ENCODE measurements around the gene OR13G1.
"Not testable (repeated sequence)": the region's sequence is repeated elsewhere in the genome, so short reads cannot be mapped to it uniquely, and the experiment has no call there.

Gene OR13G1, protein sequence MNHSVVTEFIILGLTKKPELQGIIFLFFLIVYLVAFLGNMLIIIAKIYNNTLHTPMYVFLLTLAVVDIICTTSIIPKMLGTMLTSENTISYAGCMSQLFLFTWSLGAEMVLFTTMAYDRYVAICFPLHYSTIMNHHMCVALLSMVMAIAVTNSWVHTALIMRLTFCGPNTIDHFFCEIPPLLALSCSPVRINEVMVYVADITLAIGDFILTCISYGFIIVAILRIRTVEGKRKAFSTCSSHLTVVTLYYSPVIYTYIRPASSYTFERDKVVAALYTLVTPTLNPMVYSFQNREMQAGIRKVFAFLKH

GRCh38 chr1:247679639-247680038 lies at the start of gene OR13G1:
Gene OR13G1 (minus strand): TSS chr1:247679739. CDS start chr1:247673041, 6,698 bp downstream.
- no peak for DNase-seq (ENCODE audit: low read depth in 3 of 3)

DNA sequence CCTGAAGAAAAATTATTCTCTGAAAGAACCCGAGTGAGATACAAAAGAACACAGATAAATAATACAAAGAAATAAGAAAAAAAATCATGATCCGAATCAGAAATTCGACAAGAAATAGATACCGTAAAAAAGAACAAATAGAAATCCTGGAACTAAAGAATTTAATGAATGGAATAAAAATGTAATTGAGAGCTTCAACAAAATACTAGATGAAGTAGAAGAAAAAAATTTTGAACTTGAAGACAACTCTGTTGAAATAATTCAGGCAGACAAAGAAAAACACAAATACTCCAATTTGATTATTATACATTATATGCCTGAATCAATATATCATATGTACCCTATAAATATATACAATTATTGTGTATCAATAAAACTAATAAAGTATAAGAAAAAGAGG lies 41.7 kb upstream of the OR13G1 start:
- DNase-seq (ENCODE audit: low read depth in 3 of 3): no peak

DNA sequence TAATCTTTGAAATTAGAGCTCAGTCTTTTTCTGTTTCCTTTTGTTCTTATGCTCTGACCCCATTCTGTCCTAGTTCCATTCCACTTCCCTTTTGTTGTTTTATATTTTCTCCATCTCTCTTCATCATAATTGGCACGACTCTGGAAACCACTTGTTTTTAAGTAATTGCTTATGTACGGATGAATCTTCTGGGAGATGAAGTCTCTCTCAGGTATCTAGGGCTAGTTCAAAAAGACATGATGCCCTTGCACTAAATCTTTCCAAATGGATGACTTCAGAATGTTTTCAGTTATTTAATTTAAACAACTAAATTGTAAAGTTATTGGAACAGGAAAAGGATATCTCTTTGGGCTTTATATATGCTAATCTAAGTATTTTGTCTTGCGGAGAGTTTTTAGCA lies 37.0 kb upstream of the OR13G1 start, which contains the start of gene OR6F1:
TSS of gene OR6F1 (minus strand) at position 101 of the 400 bp plus-strand sequence. CDS start 3,891 bp downstream, outside the sequence.
- no peak for DNase-seq (ENCODE audit: low read depth in 3 of 3)

DNA sequence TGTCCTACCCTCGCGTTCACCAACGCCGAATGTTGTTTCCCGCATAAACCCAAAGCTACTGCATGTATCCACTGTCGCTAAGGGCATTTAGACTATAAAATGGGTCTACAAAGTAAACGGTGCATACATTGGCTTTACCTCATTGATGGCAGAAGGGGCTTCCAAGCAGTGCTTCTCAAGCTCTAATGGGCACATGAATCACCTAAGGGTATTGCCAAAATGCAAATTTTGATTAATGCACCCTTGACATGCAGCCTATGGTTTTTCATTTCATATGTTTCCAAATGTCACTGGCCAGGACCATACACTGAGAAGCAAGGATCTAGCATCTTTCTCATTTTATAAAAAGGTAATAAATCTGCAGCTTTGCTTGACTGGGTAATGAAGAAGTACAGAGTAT lies 34.2 kb upstream of the OR13G1 start:
- no peak for DNase-seq (ENCODE audit: low read depth in 3 of 3)

DNA sequence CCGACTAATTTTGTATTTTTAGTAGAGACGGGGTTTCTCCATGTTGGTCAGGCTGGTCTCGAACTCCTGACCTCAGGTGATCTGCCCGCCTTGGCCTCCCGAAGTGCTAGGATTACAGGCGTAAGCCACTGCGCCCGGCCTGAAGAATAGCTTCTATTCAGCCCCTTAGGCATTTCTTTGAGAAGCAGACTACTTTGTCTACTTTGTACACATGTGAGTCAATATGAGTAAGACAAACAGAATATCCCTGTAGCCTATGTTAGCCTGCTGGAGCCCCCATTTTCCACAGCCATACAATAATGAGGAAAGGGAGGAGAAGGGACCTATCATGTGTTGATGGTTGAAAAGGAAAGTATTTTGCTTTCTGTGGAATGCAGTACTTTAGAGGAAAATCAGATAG lies 31.1 kb upstream of the OR13G1 start:
- not testable (repeated sequence) for DNase-seq (ENCODE audit: low read depth in 3 of 3)

GRCh38 chr1:247701338-247701737 lies 21.8 kb upstream of the OR13G1 start:
- no peak for DNase-seq (ENCODE audit: low read depth in 3 of 3)

- no peak for DNase-seq (ENCODE audit: low read depth in 3 of 3)
Measured at GRCh38 chr1:247681288-247681897, 1.9 kb upstream of the OR13G1 start.

DNA sequence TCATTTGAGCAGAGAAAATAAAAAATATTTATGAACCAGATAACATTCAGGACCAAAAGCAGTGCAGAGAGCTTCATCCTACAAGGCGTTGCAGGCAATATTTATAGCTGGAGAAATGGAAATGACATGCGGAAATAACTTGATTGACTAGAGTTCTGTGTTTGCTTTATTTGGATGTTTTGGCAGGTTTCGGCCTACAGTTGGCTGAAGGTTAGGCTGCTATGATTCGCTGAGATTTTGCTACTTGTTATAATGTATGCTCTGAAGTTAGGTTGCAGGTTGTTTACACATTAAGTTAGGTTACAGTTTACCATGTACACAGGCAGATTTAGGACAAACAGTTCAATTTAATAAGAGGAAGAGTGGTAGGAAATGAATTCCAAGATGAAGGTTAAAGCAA lies 632 bp upstream of the OR13G1 start:
- no peak for DNase-seq (ENCODE audit: low read depth in 3 of 3)

DNA sequence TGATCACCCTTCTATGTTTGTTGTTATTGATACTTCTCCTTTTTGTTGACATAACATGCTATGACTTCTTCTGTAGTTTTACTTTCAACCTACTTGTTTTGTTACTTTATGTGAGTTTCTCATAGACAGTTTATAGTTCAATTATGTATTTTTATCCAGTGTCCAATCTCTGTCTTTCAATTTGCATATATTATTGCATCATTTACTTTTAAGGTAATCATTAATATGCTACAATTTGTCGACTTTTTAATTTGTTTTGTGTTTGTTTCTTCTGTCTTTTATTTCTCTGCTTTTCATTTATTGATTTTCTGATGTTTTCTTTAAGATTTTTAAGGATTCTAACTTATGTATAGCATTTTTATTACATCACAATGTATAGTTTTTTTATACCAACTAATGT lies 10.3 kb downstream of the OR13G1 start:
- no peak for DNase-seq (ENCODE audit: low read depth in 3 of 3)

DNA sequence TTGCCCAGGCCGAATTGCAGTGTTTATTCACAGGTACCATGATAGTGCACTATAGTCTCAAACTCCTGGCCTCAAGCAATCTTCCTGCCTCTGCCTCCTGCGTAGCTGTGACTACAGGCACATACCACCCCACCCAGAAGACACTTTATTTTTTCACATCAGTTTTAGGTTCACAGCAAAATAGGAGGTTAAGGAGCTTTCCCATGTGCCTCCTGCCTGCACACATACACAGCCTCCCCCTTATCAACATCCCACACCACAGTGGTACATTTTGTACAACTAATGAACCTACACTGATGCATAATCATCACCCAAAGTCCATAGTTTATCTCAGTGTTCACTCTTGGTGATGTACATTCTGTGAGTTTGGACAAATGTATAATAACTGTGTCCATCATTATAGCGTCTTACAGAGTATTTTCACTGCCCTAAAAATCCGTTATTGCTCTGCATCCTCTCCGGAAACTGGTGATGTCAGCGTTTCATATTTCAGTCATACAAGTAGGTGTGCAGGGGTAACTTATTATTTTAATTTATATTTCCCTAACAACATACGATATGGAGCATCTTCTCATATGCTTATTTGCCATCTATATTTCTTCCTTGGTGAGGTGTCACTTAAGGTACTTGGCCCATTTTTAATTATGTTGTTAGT lies 23.2 kb downstream of the OR13G1 start:
- no peak for DNase-seq (ENCODE audit: low read depth in 3 of 3)

DNA sequence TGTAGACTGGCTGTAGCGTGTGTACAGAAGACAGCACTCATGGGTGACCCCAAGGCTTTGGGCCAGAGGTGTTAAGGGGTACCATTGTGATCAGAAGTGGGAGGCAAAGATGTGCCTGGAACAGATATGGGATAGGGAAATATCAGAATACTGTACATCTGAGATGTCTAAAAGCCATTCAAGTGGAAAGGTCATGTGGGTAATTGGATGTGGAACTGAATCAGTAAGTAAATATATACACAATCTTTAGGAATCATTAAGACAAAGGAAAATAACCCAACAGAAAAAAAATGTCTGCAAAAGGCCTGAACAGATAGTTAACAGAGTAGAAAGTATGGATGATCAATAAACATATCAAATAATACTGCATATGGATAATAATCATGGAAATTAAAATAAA lies 26.5 kb downstream of the OR13G1 start:
- no peak for DNase-seq (ENCODE audit: low read depth in 3 of 3)

- no peak for DNase-seq (ENCODE audit: low read depth in 3 of 3)
Measured at GRCh38 chr1:247647864-247648263, 31.7 kb downstream of the OR13G1 start.

- no peak for DNase-seq (ENCODE audit: low read depth in 3 of 3)
Measured at GRCh38 chr1:247646867-247647266, 32.7 kb downstream of the OR13G1 start.

DNA sequence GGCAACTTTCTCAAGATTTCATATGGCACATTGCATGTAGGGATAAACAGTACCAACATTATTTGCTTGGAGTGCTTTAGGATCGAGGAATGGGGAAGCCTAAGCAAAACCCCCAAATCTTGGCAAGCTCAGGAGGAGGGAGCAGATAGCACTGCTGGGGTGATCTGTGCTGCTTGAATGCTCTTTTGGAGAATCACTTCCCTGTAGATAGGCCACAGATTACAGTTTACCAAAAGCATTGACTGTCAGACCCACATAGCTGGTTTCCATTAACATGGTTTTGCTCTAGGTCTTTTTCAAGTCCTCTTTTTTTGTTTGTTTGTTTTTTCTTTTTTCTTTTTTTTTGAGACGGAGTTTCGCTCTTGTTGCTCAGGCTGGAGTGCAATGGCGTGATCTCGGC lies 36.8 kb downstream of the OR13G1 start:
- DNase-seq (ENCODE audit: low read depth in 3 of 3): no peak

DNA sequence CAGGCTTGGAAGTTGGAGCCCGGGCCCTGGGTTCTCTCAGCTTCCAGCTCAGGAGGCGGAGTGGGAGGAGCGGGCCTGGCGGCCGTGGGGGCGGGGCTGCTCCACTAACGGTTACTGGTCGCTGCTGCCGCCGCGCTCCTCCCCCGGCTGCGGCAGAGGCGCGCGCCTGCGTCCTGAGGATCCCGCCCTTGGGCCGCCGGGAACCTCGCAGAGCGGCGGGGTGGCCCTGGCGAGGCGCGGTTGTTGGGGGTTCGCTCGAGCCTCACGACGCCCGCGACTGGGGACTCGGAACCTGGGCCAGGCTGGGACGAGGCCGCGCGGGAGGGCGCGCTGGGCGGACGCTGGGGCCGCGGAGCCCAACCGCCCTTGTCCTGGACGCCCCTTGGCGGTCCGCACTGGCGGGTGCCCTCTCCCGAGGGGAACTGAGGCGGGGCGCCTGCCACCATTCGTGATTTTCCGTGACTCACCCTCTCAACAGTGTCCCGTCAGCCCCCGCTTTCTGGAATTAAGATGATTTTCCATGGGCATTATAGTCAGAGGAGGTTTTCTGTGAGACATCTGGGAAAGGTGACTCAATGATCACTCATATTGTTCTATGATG lies 40.1 kb downstream of the OR13G1 start:
- DNase-seq (ENCODE audit: low read depth in 3 of 3): peak in 1 of 3 experiments; percentile 17

DNA sequence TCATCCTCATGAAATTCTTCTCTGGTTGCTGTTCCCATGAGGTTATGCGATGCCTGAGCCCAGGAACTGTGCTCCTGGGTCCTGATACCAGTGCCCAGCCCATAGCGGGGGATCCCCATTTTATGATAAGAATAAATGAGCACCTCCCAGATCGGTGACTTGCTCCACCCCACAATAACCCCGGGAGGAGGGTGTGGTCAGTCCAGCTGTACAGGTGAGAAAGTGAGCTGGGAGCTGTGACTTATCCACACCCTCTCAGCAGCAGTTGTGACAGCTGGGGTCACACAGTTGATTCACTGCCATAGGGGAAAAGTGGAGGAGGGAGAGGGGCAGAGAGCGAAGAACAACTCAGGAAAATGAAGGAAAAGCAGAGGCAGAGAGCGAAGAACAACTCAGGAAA lies 40.8 kb downstream of the OR13G1 start:
- no peak for DNase-seq (ENCODE audit: low read depth in 3 of 3)

DNA sequence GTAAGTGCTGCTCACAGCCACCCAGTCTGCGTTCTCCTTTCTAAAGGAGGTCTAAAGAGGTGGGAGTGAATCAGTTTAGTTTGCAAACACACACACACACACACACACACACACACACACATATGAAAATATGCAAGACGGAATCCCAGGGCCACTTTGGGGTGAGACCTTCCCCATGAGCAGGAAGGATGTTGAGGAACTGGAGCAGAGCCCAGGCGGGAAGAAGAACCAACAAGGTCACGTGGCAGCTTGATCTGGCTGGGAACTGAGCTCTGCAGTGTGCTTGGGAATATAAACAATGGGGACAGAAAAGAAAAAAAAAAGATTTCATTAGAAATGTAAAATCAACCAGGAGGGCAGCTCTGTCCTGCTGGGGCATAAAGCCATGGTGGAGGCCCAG lies 41.5 kb downstream of the OR13G1 start:
- DNase-seq (ENCODE audit: low read depth in 3 of 3): no peak

DNA sequence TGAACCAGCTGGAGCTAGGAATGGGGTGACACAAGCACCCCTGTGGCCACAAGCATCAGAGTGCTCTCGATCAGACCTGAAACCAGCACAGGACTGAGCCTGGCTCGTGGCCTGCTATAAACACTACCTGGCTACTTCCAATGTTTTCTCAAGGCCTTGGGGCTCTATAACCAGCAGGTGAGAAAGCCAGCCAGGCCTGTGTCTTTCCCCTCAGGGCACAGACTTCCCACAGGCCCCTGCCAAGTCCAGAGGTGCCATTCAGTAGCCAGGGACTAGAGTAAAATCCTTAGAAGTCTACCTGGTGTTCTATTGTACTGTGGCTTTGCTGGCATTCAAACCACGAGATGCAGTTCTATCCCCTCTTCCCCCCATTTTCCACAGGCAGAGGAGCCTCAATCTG lies 51.6 kb downstream of the OR13G1 start:
- DNase-seq (ENCODE audit: low read depth in 3 of 3): no peak

All from stimulated activated CD4-positive, alpha-beta T cell treated with anti-CD3 and anti-CD28 coated beads, TNF-alpha, amount 100 ng/mL, for 4 hours (primary cell).